IMR-90 (cell line): ENCODE measurements around the gene NMUR1. TPM values are rescaled to one million over a fixed set of nuclear protein-coding genes. Genes with fewer than 3 reads are reported as not detected.

Experiments used
- ATAC-seq: fragments of 200-7000 bp; cut with Tn5 transposase; 2 replicates; pipeline ENCODE4 v1.9.1; 2020; ENCODE audit warnings: low read depth, mild to moderate bottlenecking, moderate library complexity
- BruUV-seq: library from RNA; stranded (reverse); fragments of 400-500 nt; replicated peaks from 2 replicates; lab custom pipeline; 2021; lab: Mats Ljungman, UMichigan
- CTCF ChIA-PET: fragments of 300-600 bp; formaldehyde crosslinking; extraction: SDS; loops from one replicate; lab custom pipeline; 2021; ENCODE audit warnings: antibody characterized with exemption; lab: Yijun Ruan, JAX
- POLR2A ChIA-PET: fragments of 300-600 bp; sonication (Branson Sonifier 250); formaldehyde crosslinking; loops from one replicate; lab custom pipeline; 2022; ENCODE audit warnings: antibody characterized with exemption; ENCODE audit not compliant: unreplicated experiment; lab: Charles Lee
- DNase-seq: peaks from one replicate; pipeline ENCODE4 v3.0.0; 2013
- H2AFZ ChIP-seq: replicated peaks from 2 replicates; pipeline ENCODE3; 2013; ENCODE audit warnings: low read length, mild to moderate bottlenecking; ENCODE audit not compliant: poor library complexity
- H2AK5ac ChIP-seq: 2 replicates; pipeline ENCODE4 v1.6.1; 2013; ENCODE audit warnings: low read depth, low read length, inconsistent platforms
- H2AK9ac ChIP-seq: replicated peaks from 2 replicates; pipeline ENCODE3; 2013; ENCODE audit warnings: mild to moderate bottlenecking, low read depth, low read length, moderate library complexity; ENCODE audit not compliant: poor library complexity
- H2BK120ac ChIP-seq: 2 replicates; pipeline ENCODE4 v1.6.1; 2013; ENCODE audit warnings: low read depth, low read length, inconsistent platforms
- H2BK15ac ChIP-seq: 3 replicates; pipeline ENCODE4 v1.6.1; 2013; ENCODE audit warnings: low read depth, low read length, inconsistent platforms
- H2BK20ac ChIP-seq: 2 replicates; pipeline ENCODE4 v1.6.1; 2013; ENCODE audit warnings: low read depth, mild to moderate bottlenecking, inconsistent platforms, low read length, moderate library complexity
- H2BK5ac ChIP-seq: 2 replicates; pipeline ENCODE4 v1.6.1; 2013; ENCODE audit warnings: mild to moderate bottlenecking, low read depth, low read length, inconsistent platforms; ENCODE audit not compliant: poor library complexity, severe bottlenecking
- H3K14ac ChIP-seq: replicated peaks from 2 replicates; pipeline ENCODE4 v1.6.1; 2013; ENCODE audit warnings: low read depth, low read length, inconsistent platforms
- H3K18ac ChIP-seq: 2 replicates; pipeline ENCODE4 v1.6.1; 2013; ENCODE audit warnings: low read depth, low read length, control low read depth
- H3K23ac ChIP-seq: 2 replicates; pipeline ENCODE4 v1.6.1; 2013; ENCODE audit warnings: low read depth, low read length, inconsistent platforms
- H3K27ac ChIP-seq: 2 replicates; pipeline ENCODE4 v1.5.1; 2013; ENCODE audit warnings: mild to moderate bottlenecking, control low read depth, low read length; ENCODE audit not compliant: insufficient read depth
- H3K27me3 ChIP-seq: 2 replicates; pipeline ENCODE4 v1.6.1; 2013; ENCODE audit warnings: low read length; ENCODE audit not compliant: control insufficient read depth, insufficient read depth
- H3K36me3 ChIP-seq: 2 replicates; pipeline ENCODE4 v1.6.1; 2013; ENCODE audit warnings: low read length, mixed read lengths; ENCODE audit not compliant: control insufficient read depth, insufficient read depth
- H3K4ac ChIP-seq: 2 replicates; pipeline ENCODE4 v1.6.1; 2013; ENCODE audit warnings: low read depth, low read length, inconsistent platforms
- H3K4me1 ChIP-seq: 2 replicates; pipeline ENCODE4 v1.6.1; 2013; ENCODE audit warnings: low read length, mixed read lengths; ENCODE audit not compliant: control insufficient read depth, insufficient read depth
- H3K4me2 ChIP-seq: 2 replicates; pipeline ENCODE4 v1.6.1; 2013; ENCODE audit warnings: low read depth, mild to moderate bottlenecking, control low read depth, low read length, moderate library complexity
- H3K4me3 ChIP-seq: 2 replicates; pipeline ENCODE4 v1.5.1; 2013; ENCODE audit warnings: low read depth, mild to moderate bottlenecking, control low read depth, low read length, moderate library complexity; ENCODE audit not compliant: insufficient read depth
- H3K56ac ChIP-seq: 2 replicates; pipeline ENCODE4 v1.6.1; 2013; ENCODE audit warnings: low read length, inconsistent platforms; ENCODE audit not compliant: insufficient read depth; ENCODE audit errors: extremely low read depth
- H3K79me1 ChIP-seq, 2 experiments: 2 replicates each; pipeline ENCODE4 v1.6.1; 2013; ENCODE audit warnings: low read length in 2 of 2, inconsistent platforms in 1 of 2, low read depth in 1 of 2
- H3K9ac ChIP-seq: 2 replicates; pipeline ENCODE4 v1.6.1; 2013; ENCODE audit warnings: low read depth, low read length, control low read depth
- H3K9me1 ChIP-seq: 2 replicates; pipeline ENCODE4 v1.6.1; 2013; ENCODE audit warnings: low read length, inconsistent platforms; ENCODE audit not compliant: insufficient read depth
- H3K9me3 ChIP-seq: 2 replicates; pipeline ENCODE4 v1.6.1; 2013; ENCODE audit warnings: low read length; ENCODE audit not compliant: control insufficient read depth, insufficient read depth
- H4K20me1 ChIP-seq: 2 replicates; pipeline ENCODE4 v1.6.1; 2013; ENCODE audit warnings: low read length, inconsistent platforms; ENCODE audit not compliant: insufficient read depth
- H4K5ac ChIP-seq: 2 replicates; pipeline ENCODE4 v1.6.1; 2013; ENCODE audit warnings: mild to moderate bottlenecking, low read depth, low read length, control low read depth
- H4K8ac ChIP-seq, 2 experiments: 2 replicates each; pipeline ENCODE4 v1.6.1; 2013; ENCODE audit warnings: low read depth in 2 of 2, low read length in 2 of 2, control low read depth in 1 of 2, inconsistent platforms in 1 of 2
- H4K91ac ChIP-seq: 2 replicates; pipeline ENCODE4 v1.6.1; 2013; ENCODE audit warnings: low read depth, low read length, inconsistent platforms; ENCODE audit not compliant: insufficient read depth
- POLR2A ChIP-seq: IDR thresholded peaks from 2 replicates; pipeline ENCODE4 v1.6.1; 2012; ENCODE audit warnings: mild to moderate bottlenecking, low read depth, low read length
- WGBS, 2 experiments: methylation state at CpG; one replicate each; pipeline versions ENCODE4 v1.1.5 to v1.1.7; 2013; ENCODE audit warnings: missing lambda C conversion rate in 2 of 2; ENCODE audit not compliant: insufficient read length in 1 of 2; ENCODE audit errors: extremely low coverage in 2 of 2; 5-methylcytosine and 5-hydroxymethylcytosine counted together
- dilution Hi-C: fragments of 300-500 bp; cut with HindIII; formaldehyde crosslinking; loops from one replicate; pipeline ENCODE4 v1.14.3; 2018; ENCODE audit warnings: low sequenced_read_pairs; ENCODE audit not compliant: unreplicated experiment
- in situ Hi-C: fragments of 300-500 bp; cut with MboI; formaldehyde crosslinking; loops from 3 replicates; pipeline ENCODE4 v1.14.3; 2019; ENCODE audit warnings: low sequenced_read_pairs, inconsistent platforms, mixed read lengths
- intact Hi-C: fragments of 100-400 bp; cut with micrococcal nuclease; formaldehyde crosslinking; loops from 2 replicates; pipeline ENCODE4 v1.10.0; 2022
- polyA plus RNA-seq, 3 experiments: library from polyadenylated mRNA; depleted of rRNA; stranded (reverse); fragments of >200 nt; gene quantifications; 2 replicates each; pipeline ENCODE4 v1.2.3, GENCODE V29; 2012; ENCODE audit warnings: low replicate concordance in 1 of 3
- total RNA-seq: library from RNA; depleted of rRNA; stranded (reverse); fragments of >200 nt; gene quantifications from 2 replicates; pipeline ENCODE4 v1.2.3, GENCODE V29; 2012

The NMUR1 gene
- total and polyA plus RNA-seq, 2 of the 4 experiments (the other 2 are of a cell fraction): not detected

- no TSS peak for BruUV-seq
These were observed 43.6 kb upstream of the NMUR1 start for GRCh38 chr2:231573698-231574421.

More at GRCh38 chr2:231573698-231574421, 43.6 kb upstream of the NMUR1 start:
- H2AK5ac ChIP-seq: no peak overlapping the region
- H2AK9ac ChIP-seq: no peak overlapping the region
- no peak overlapping the region for H2BK20ac ChIP-seq
- ChIA-PET CTCF (no interaction called here), POLR2A (interaction anchor here (1.0 kb wide), 1 partner anchor 15 kb away, joined by 3 read pairs; no protein-coding TSS in a partner anchor)
- no peaks in the 10 kb centered on the region for H3K79me1 ChIP-seq
- no peak overlapping the region for H3K23ac ChIP-seq
- H3K27me3 ChIP-seq: peaks cover 15% of the 10 kb centered on the region
- H3K4me1 ChIP-seq: no peaks in the 10 kb centered on the region
- H3K9me3 ChIP-seq: no peaks in the 10 kb centered on the region
- no peak overlapping the region for H4K91ac ChIP-seq
- H2BK120ac ChIP-seq: no peak overlapping the region
- H4K20me1 ChIP-seq: no peaks in the 10 kb centered on the region
- H2BK5ac ChIP-seq: no peak overlapping the region
- H3K9ac ChIP-seq: no peak overlapping the region
- H4K5ac ChIP-seq: no peak overlapping the region
- H3K4me2 ChIP-seq: no peak overlapping the region
- ATAC-seq (no peak), DNase-seq (no peak)
- no peaks in the 10 kb centered on the region for H3K9me1 ChIP-seq
- no peak for TF ChIP-seq POLR2A
- intact Hi-C loops (no loop called here), dilution Hi-C loops (no loop called here), in situ Hi-C loops (no loop called here)
- no peak overlapping the region for H3K4me3 ChIP-seq
- no peak overlapping the region for H3K18ac ChIP-seq
- H3K36me3 ChIP-seq: no peaks in the 10 kb centered on the region
- H3K27ac ChIP-seq: no peak overlapping the region
- no peak overlapping the region for H3K14ac ChIP-seq
- H2BK15ac ChIP-seq: no peak overlapping the region
- no peak overlapping the region for H3K56ac ChIP-seq
- no peak overlapping the region for H3K4ac ChIP-seq
- H2AFZ ChIP-seq: peak overlapping the region; percentile 23
- no CpG with 5 or more reads among the region's 15 CpGs for whole genome bisulfite sequencing, 2 experiments
- H4K8ac ChIP-seq: no peak overlapping the region
